Thyroid gland (tissue), 4 donors: ENCODE data around the gene NRN1. TPM values are rescaled to one million over a fixed set of nuclear protein-coding genes. Genes with fewer than 3 reads are reported as not detected.

Experiments used
- DNase-seq, 2 donors: peaks; one replicate each; pipeline ENCODE4 v3.0.0-alpha.2; 2019
- H3K27ac ChIP-seq, 3 donors: fragments of 200-600 bp; sonication (generic); 1 replicate in 2 of 3; 2 replicates in 1 of 3; pipeline ENCODE4 v1.5.1; 2016 to 2019; ENCODE audit warnings: mild to moderate bottlenecking in 1 of 3, moderate library complexity in 1 of 3
- H3K27me3 ChIP-seq: fragments of 200-600 bp; sonication (generic); one replicate; pipeline ENCODE4 v1.5.1; 2019
- H3K36me3 ChIP-seq, 2 donors: fragments of 200-600 bp; sonication (generic); one replicate each; pipeline ENCODE4 v1.5.1; 2016 to 2019
- H3K4me1 ChIP-seq, 2 donors: fragments of 200-600 bp; sonication (generic); one replicate each; pipeline ENCODE4 v1.5.1; 2017 to 2019
- H3K4me3 ChIP-seq, 3 donors: fragments of 200-600 bp; sonication (generic); replicated peaks in 1 of 3; 1 replicate in 2 of 3; 2 replicates in 1 of 3; pipeline ENCODE4 v1.5.1; 2016; ENCODE audit warnings: mild to moderate bottlenecking in 1 of 3
- H3K9me3 ChIP-seq: fragments of 200-600 bp; sonication (generic); one replicate; pipeline ENCODE4 v1.5.1; 2017
- POLR2A ChIP-seq, 2 donors: fragments of 450-650 bp; IDR thresholded peaks; one replicate each; pipeline ENCODE4 v1.6.1; 2017; ENCODE audit warnings: antibody characterized with exemption in 2 of 2, mild to moderate bottlenecking in 2 of 2, moderate library complexity in 1 of 2
- WGBS, 2 donors: methylation state at CpG; one replicate each; pipeline ENCODE4 v1.1.5; 2017; 5-methylcytosine and 5-hydroxymethylcytosine counted together
- intact Hi-C: fragments of 100-400 bp; cut with DNase I; formaldehyde crosslinking; loops from one replicate; pipeline ENCODE4 v1.15.1; 2023
- total RNA-seq, 4 donors: library from RNA; depleted of rRNA; stranded (reverse); fragments of >200 nt; gene quantifications; one replicate each; pipeline ENCODE4 v1.2.3, GENCODE V29; 2016
- TF ChIP-seq, protein P1 (sequence below), 6 experiments: fragments of 200-600 bp in 3 of 6; fragments of 450-650 bp in 3 of 6; sonication (generic) in 3 of 6; IDR thresholded peaks; one replicate each; pipeline ENCODE4 v1.5.1; 2016 to 2019; ENCODE audit warnings: antibody characterized with exemption in 6 of 6, mild to moderate bottlenecking in 2 of 6, inconsistent platforms in 1 of 6, moderate library complexity in 1 of 6

The NRN1 gene
- total RNA-seq, 4 donors from 2014 or later, result 1.1 to 10.3 (median 6.2) TPM

GRCh38 chr6:5950361-5950785 is 56.4 kb downstream of the NRN1 start:
- H3K4me1 ChIP-seq, result no peaks in the 10 kb centered on the region
- H3K4me3 ChIP-seq, result no peak overlapping the region
- intact Hi-C loops, result no loop called here
- no peaks in the 10 kb centered on the region for H3K9me3 ChIP-seq
- no peak overlapping the region for H3K27ac ChIP-seq
- H3K27me3 ChIP-seq, result no peaks in the 10 kb centered on the region
- WGBS, 2 donors, result 42 to 56% methylated on average over 5 of the region's 5 CpGs
- no peak for TF ChIP-seq POLR2A (IDR thresholded peaks at IDR 0.05)
- TF ChIP-seq, protein P1, sequence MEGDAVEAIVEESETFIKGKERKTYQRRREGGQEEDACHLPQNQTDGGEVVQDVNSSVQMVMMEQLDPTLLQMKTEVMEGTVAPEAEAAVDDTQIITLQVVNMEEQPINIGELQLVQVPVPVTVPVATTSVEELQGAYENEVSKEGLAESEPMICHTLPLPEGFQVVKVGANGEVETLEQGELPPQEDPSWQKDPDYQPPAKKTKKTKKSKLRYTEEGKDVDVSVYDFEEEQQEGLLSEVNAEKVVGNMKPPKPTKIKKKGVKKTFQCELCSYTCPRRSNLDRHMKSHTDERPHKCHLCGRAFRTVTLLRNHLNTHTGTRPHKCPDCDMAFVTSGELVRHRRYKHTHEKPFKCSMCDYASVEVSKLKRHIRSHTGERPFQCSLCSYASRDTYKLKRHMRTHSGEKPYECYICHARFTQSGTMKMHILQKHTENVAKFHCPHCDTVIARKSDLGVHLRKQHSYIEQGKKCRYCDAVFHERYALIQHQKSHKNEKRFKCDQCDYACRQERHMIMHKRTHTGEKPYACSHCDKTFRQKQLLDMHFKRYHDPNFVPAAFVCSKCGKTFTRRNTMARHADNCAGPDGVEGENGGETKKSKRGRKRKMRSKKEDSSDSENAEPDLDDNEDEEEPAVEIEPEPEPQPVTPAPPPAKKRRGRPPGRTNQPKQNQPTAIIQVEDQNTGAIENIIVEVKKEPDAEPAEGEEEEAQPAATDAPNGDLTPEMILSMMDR (IDR thresholded peaks at IDR 0.05), result peak in 2 of 6 experiments; percentile 5 to 40
- no peaks in the 10 kb centered on the region for H3K36me3 ChIP-seq
- DNase-seq, result no peak
